HEK293 (cell line): ENCODE data around the gene ACOT8.

ENCODE experiments used
- CTCF ChIA-PET: fragments of 350-600 bp; formaldehyde crosslinking; extraction: SDS; loops from one replicate; lab custom pipeline; 2021; ENCODE audit warnings: antibody characterized with exemption; lab: Yijun Ruan, JAX
- POLR2A ChIA-PET: fragments of 300-600 bp; formaldehyde crosslinking; extraction: SDS; loops from one replicate; lab custom pipeline; 2020; ENCODE audit warnings: antibody characterized with exemption, inconsistent platforms; lab: Yijun Ruan, JAX
- H3K27ac ChIP-seq: fragments of 200-500 bp; sonication (Bioruptor generic); 2 replicates; pipeline ENCODE4 v1.5.1; 2014; ENCODE audit warnings: low read depth, low read length, control low read depth, inconsistent platforms; ENCODE audit errors: extremely low read depth
- H3K36me3 ChIP-seq, 2 experiments: fragments of 200-500 bp in 1 of 2; sonication (Bioruptor generic) in 1 of 2; 1 replicate in 1 of 2; 2 replicates in 1 of 2; pipeline ENCODE4 v1.5.1; 2014 to 2017; ENCODE audit warnings: inconsistent platforms in 2 of 2, low read length in 2 of 2; ENCODE audit not compliant: control insufficient read depth in 2 of 2, insufficient read depth in 1 of 2
- H3K4me1 ChIP-seq: fragments of 200-500 bp; sonication (Bioruptor generic); 2 replicates; pipeline ENCODE4 v1.5.1; 2014; ENCODE audit warnings: mild to moderate bottlenecking, low read length, inconsistent platforms; ENCODE audit not compliant: control insufficient read depth, insufficient read depth
- H3K4me3 ChIP-seq: 2 replicates; pipeline ENCODE4 v1.5.1; 2011; ENCODE audit warnings: low read depth, mild to moderate bottlenecking, control low read depth, low read length, moderate library complexity
- H3K9me3 ChIP-seq: fragments of 200-500 bp; sonication (Bioruptor generic); 2 replicates; pipeline ENCODE4 v1.5.1; 2014; ENCODE audit warnings: low read depth, low read length, inconsistent platforms; ENCODE audit not compliant: control insufficient read depth, insufficient read depth
- BCL11A ChIP-seq: fragments of 450-650 bp; formaldehyde crosslinking; IDR thresholded peaks from 2 replicates; pipeline ENCODE4 v1.5.1; 2016; ENCODE audit warnings: low read depth, missing biosample characterization, missing genetic modification characterization
- KLF16 ChIP-seq: fragments of 450-650 bp; formaldehyde crosslinking; IDR thresholded peaks from 2 replicates; pipeline ENCODE4 v1.5.1; 2017; ENCODE audit warnings: missing biosample characterization, missing genetic modification characterization
- REPIN1 ChIP-seq: fragments of 450-650 bp; formaldehyde crosslinking; IDR thresholded peaks from 2 replicates; pipeline ENCODE4 v1.5.1; 2017; ENCODE audit warnings: missing biosample characterization, missing genetic modification characterization, low read depth
- SETDB1 ChIP-seq: IDR thresholded peaks from one replicate; pipeline ENCODE4 v1.6.1; 2017; ENCODE audit warnings: mild to moderate bottlenecking, low read length, moderate library complexity, mixed read lengths; ENCODE audit not compliant: insufficient read length
- YY2 ChIP-seq: fragments of 450-650 bp; formaldehyde crosslinking; IDR thresholded peaks from 2 replicates; pipeline ENCODE4 v1.5.1; 2016; ENCODE audit warnings: missing biosample characterization, missing genetic modification characterization
- ZBTB8A ChIP-seq: fragments of 450-650 bp; formaldehyde crosslinking; IDR thresholded peaks from 2 replicates; pipeline ENCODE4 v1.5.1; 2016; ENCODE audit warnings: missing biosample characterization, missing genetic modification characterization
- ZNF133 ChIP-seq: fragments of 450-650 bp; formaldehyde crosslinking; IDR thresholded peaks from 2 replicates; pipeline ENCODE4 v1.5.1; 2016; ENCODE audit warnings: missing biosample characterization, missing genetic modification characterization
- ZNF292 ChIP-seq: fragments of 450-650 bp; formaldehyde crosslinking; IDR thresholded peaks from 2 replicates; pipeline ENCODE4 v1.5.1; 2016; ENCODE audit warnings: low read depth, missing biosample characterization, missing genetic modification characterization, borderline replicate concordance
- ZNF335 ChIP-seq: fragments of 450-650 bp; formaldehyde crosslinking; conservative IDR thresholded peaks from 2 replicates; pipeline ENCODE4 v1.5.1; 2016; ENCODE audit warnings: missing biosample characterization, missing genetic modification characterization
- ZNF404 ChIP-seq: fragments of 450-650 bp; formaldehyde crosslinking; IDR thresholded peaks from 2 replicates; pipeline ENCODE4 v1.5.1; 2017; ENCODE audit warnings: missing biosample characterization, missing genetic modification characterization
- ZNF571 ChIP-seq: fragments of 450-650 bp; formaldehyde crosslinking; IDR thresholded peaks from 2 replicates; pipeline ENCODE4 v1.5.0; 2017; ENCODE audit warnings: missing biosample characterization, missing genetic modification characterization
- ZNF600 ChIP-seq: fragments of 450-650 bp; formaldehyde crosslinking; IDR thresholded peaks from 2 replicates; pipeline ENCODE4 v1.5.1; 2016; ENCODE audit warnings: missing biosample characterization, missing genetic modification characterization
- ZNF626 ChIP-seq: fragments of 450-650 bp; sonication (Bioruptor Pico); formaldehyde crosslinking; IDR thresholded peaks from 2 replicates; pipeline ENCODE4 v1.5.1; 2018; ENCODE audit warnings: missing biosample characterization, missing genetic modification characterization, inconsistent platforms
- ZNF76 ChIP-seq: fragments of 450-650 bp; formaldehyde crosslinking; IDR thresholded peaks from 2 replicates; pipeline ENCODE4; 2016; ENCODE audit warnings: low read depth, missing biosample characterization, missing genetic modification characterization, borderline replicate concordance
- ZNF768 ChIP-seq: fragments of 450-650 bp; formaldehyde crosslinking; IDR thresholded peaks from 2 replicates; pipeline ENCODE4 v1.5.1; 2018; ENCODE audit warnings: missing biosample characterization, mild to moderate bottlenecking, missing genetic modification characterization
- TF ChIP-seq, protein P1 (sequence below): fragments of 450-650 bp; formaldehyde crosslinking; IDR thresholded peaks from 2 replicates; pipeline ENCODE4 v1.5.1; 2017; ENCODE audit warnings: missing biosample characterization, missing genetic modification characterization
- TF ChIP-seq, protein P2 (sequence below): fragments of 450-650 bp; IDR thresholded peaks from 2 replicates; pipeline ENCODE4 v1.5.1; 2018; ENCODE audit warnings: missing biosample characterization, mild to moderate bottlenecking, missing genetic modification characterization
- TF ChIP-seq, protein P3 (sequence below): fragments of 450-650 bp; formaldehyde crosslinking; IDR thresholded peaks from 2 replicates; pipeline ENCODE4 v1.5.1; 2016; ENCODE audit warnings: missing biosample characterization, missing genetic modification characterization
- TF ChIP-seq, protein P4 (sequence below): fragments of 450-650 bp; formaldehyde crosslinking; optimal IDR thresholded peaks from 2 replicates; pipeline ENCODE3; 2016; ENCODE audit warnings: missing biosample characterization, mild to moderate bottlenecking, missing genetic modification characterization
- TF ChIP-seq, protein P5 (sequence below): fragments of 450-650 bp; formaldehyde crosslinking; IDR thresholded peaks from 2 replicates; pipeline ENCODE4 v1.5.1; 2016; ENCODE audit warnings: missing biosample characterization, missing genetic modification characterization
- TF ChIP-seq, protein P6 (sequence below): fragments of 450-650 bp; IDR thresholded peaks from 2 replicates; pipeline ENCODE4 v1.5.1; 2018; ENCODE audit warnings: missing biosample characterization, missing genetic modification characterization
- TF ChIP-seq, protein P7 (sequence below): fragments of 450-650 bp; formaldehyde crosslinking; IDR thresholded peaks from 2 replicates; pipeline ENCODE4 v1.5.1; 2016; ENCODE audit warnings: missing biosample characterization, missing genetic modification characterization
- TF ChIP-seq, protein P8 (sequence below): fragments of 450-650 bp; formaldehyde crosslinking; IDR thresholded peaks from 2 replicates; pipeline ENCODE4 v1.5.1; 2017; ENCODE audit warnings: missing biosample characterization, mild to moderate bottlenecking, missing genetic modification characterization, moderate library complexity

Gene ACOT8

DNA sequence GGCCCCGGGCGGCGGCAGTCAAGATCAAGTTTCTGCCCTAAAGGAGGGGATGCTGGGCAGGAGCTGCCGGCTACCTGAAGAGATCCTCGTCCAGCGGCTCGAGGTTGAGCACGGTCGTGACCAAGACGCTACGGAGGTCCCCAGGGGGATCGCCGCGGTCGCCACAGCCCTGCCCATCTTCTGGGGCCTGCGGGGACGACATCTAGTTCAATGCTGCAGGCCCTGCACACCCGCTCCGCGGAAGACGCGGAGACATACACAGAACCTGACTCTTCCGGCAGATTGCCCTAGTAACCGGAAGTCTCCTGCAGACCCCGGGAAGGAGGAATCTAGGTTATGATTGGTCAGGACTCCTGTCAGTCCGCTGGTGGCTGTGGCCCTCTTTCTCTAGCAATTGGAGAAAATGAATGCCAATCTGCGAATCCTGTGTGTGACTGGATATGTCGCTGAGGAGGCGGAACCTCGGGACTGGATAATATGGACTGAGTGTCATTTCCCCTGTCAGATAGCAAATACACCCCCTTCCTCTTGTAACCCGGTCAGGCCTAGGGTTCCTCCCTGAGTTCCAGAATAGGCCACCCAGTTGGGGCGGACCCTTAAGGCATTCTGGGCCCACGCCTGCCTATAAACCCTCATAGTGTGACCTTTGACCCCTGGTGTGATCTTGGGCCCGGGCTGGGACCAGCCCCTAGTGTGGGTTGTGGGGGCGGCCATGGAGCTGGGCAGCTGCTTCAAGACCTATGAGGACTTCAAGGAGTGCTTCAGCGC lies at the start of gene ACOT8, which contains the start of gene ZSWIM3:
Gene ACOT8 (minus strand): TSS at position 279 of the 768 bp plus-strand sequence. CDS start 77 bp downstream, at position 202.
Gene ZSWIM3 (plus strand): TSS at position 501 of the 768 bp plus-strand sequence. CDS start 212 bp downstream, at position 713.
- peak within 1 kb of the TSS; percentile 59; the same call in 1 of the 2 replicates for H3K27ac ChIP-seq
- ChIA-PET POLR2A (interaction anchor here (0.9 to 2.6 kb wide), 7 partner anchors 12 to 77 kb away, joined by 3 to 21 read pairs (median 4); partner anchors contain the start of genes PCIF1, SNX21 and ZSWIM1), CTCF (interaction anchor here (0.6 to 2.5 kb wide), 4 partner anchors 25 to 113 kb away, joined by 3 to 8 read pairs (median 5); no protein-coding TSS in a partner anchor)
- no peaks in the 10 kb centered on the region for H3K9me3 ChIP-seq
- peak within 1 kb of the TSS; percentile 60 for H3K4me3 ChIP-seq
- peaks cover 0 to 16% of the 10 kb centered on the region in 2 experiments; a peak in 1 of 3 replicates for H3K36me3 ChIP-seq
- H3K4me1 ChIP-seq: peaks cover 5% of the 10 kb centered on the region
- TF ChIP-seq ZNF571: no peak
- peak; percentile 70 for TF ChIP-seq KLF16 (tag by site-specific recombination)
- TF ChIP-seq ZNF626 (tag by site-specific recombination): no peak
- TF ChIP-seq, protein P1, sequence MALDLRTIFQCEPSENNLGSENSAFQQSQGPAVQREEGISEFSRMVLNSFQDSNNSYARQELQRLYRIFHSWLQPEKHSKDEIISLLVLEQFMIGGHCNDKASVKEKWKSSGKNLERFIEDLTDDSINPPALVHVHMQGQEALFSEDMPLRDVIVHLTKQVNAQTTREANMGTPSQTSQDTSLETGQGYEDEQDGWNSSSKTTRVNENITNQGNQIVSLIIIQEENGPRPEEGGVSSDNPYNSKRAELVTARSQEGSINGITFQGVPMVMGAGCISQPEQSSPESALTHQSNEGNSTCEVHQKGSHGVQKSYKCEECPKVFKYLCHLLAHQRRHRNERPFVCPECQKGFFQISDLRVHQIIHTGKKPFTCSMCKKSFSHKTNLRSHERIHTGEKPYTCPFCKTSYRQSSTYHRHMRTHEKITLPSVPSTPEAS (tag by site-specific recombination): no peak
- TF ChIP-seq ZNF292 (tag by site-specific recombination): no peak
- TF ChIP-seq, protein P2, sequence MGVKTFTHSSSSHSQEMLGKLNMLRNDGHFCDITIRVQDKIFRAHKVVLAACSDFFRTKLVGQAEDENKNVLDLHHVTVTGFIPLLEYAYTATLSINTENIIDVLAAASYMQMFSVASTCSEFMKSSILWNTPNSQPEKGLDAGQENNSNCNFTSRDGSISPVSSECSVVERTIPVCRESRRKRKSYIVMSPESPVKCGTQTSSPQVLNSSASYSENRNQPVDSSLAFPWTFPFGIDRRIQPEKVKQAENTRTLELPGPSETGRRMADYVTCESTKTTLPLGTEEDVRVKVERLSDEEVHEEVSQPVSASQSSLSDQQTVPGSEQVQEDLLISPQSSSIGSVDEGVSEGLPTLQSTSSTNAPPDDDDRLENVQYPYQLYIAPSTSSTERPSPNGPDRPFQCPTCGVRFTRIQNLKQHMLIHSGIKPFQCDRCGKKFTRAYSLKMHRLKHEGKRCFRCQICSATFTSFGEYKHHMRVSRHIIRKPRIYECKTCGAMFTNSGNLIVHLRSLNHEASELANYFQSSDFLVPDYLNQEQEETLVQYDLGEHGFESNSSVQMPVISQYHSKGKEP: 0 out of 2 replicates have a peak, but pooled peaks have one; percentile 2
- TF ChIP-seq, protein P3, sequence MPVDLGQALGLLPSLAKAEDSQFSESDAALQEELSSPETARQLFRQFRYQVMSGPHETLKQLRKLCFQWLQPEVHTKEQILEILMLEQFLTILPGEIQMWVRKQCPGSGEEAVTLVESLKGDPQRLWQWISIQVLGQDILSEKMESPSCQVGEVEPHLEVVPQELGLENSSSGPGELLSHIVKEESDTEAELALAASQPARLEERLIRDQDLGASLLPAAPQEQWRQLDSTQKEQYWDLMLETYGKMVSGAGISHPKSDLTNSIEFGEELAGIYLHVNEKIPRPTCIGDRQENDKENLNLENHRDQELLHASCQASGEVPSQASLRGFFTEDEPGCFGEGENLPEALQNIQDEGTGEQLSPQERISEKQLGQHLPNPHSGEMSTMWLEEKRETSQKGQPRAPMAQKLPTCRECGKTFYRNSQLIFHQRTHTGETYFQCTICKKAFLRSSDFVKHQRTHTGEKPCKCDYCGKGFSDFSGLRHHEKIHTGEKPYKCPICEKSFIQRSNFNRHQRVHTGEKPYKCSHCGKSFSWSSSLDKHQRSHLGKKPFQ (tag by site-specific recombination): peak; percentile 89
- TF ChIP-seq ZNF133 (tag by site-specific recombination): no peak
- peak; percentile 47 for TF ChIP-seq ZBTB8A (tag by site-specific recombination)
- TF ChIP-seq, protein P4, sequence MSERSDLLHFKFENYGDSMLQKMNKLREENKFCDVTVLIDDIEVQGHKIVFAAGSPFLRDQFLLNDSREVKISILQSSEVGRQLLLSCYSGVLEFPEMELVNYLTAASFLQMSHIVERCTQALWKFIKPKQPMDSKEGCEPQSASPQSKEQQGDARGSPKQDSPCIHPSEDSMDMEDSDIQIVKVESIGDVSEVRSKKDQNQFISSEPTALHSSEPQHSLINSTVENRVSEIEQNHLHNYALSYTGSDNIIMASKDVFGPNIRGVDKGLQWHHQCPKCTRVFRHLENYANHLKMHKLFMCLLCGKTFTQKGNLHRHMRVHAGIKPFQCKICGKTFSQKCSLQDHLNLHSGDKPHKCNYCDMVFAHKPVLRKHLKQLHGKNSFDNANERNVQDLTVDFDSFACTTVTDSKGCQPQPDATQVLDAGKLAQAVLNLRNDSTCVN (tag by site-specific recombination): peak; percentile 17
- TF ChIP-seq, protein P5, sequence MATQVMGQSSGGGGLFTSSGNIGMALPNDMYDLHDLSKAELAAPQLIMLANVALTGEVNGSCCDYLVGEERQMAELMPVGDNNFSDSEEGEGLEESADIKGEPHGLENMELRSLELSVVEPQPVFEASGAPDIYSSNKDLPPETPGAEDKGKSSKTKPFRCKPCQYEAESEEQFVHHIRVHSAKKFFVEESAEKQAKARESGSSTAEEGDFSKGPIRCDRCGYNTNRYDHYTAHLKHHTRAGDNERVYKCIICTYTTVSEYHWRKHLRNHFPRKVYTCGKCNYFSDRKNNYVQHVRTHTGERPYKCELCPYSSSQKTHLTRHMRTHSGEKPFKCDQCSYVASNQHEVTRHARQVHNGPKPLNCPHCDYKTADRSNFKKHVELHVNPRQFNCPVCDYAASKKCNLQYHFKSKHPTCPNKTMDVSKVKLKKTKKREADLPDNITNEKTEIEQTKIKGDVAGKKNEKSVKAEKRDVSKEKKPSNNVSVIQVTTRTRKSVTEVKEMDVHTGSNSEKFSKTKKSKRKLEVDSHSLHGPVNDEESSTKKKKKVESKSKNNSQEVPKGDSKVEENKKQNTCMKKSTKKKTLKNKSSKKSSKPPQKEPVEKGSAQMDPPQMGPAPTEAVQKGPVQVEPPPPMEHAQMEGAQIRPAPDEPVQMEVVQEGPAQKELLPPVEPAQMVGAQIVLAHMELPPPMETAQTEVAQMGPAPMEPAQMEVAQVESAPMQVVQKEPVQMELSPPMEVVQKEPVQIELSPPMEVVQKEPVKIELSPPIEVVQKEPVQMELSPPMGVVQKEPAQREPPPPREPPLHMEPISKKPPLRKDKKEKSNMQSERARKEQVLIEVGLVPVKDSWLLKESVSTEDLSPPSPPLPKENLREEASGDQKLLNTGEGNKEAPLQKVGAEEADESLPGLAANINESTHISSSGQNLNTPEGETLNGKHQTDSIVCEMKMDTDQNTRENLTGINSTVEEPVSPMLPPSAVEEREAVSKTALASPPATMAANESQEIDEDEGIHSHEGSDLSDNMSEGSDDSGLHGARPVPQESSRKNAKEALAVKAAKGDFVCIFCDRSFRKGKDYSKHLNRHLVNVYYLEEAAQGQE (tag by site-specific recombination): peak; percentile 35; the same call in 1 of the 2 replicates
- TF ChIP-seq BCL11A: peak; percentile 91
- TF ChIP-seq ZNF76 (tag by site-specific recombination): peak; percentile 17
- no peak for TF ChIP-seq ZNF404 (tag by site-specific recombination)
- TF ChIP-seq ZNF335 (tag by site-specific recombination): peak; percentile 90
- TF ChIP-seq ZNF600: peak; percentile 54
- 0 out of 2 replicates have a peak, but pooled peaks have one; percentile 38 for TF ChIP-seq YY2
- TF ChIP-seq, protein P6, sequence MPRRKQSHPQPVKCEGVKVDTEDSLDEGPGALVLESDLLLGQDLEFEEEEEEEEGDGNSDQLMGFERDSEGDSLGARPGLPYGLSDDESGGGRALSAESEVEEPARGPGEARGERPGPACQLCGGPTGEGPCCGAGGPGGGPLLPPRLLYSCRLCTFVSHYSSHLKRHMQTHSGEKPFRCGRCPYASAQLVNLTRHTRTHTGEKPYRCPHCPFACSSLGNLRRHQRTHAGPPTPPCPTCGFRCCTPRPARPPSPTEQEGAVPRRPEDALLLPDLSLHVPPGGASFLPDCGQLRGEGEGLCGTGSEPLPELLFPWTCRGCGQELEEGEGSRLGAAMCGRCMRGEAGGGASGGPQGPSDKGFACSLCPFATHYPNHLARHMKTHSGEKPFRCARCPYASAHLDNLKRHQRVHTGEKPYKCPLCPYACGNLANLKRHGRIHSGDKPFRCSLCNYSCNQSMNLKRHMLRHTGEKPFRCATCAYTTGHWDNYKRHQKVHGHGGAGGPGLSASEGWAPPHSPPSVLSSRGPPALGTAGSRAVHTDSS (tag by site-specific recombination): no peak
- TF ChIP-seq, protein P7, sequence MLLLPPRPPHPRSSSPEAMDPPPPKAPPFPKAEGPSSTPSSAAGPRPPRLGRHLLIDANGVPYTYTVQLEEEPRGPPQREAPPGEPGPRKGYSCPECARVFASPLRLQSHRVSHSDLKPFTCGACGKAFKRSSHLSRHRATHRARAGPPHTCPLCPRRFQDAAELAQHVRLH (tag by site-specific recombination): peak; percentile 94
- TF ChIP-seq ZNF768: no peak
- TF ChIP-seq REPIN1 (tag by site-specific recombination): no peak
- TF ChIP-seq SETDB1: no peak
- TF ChIP-seq, protein P8, sequence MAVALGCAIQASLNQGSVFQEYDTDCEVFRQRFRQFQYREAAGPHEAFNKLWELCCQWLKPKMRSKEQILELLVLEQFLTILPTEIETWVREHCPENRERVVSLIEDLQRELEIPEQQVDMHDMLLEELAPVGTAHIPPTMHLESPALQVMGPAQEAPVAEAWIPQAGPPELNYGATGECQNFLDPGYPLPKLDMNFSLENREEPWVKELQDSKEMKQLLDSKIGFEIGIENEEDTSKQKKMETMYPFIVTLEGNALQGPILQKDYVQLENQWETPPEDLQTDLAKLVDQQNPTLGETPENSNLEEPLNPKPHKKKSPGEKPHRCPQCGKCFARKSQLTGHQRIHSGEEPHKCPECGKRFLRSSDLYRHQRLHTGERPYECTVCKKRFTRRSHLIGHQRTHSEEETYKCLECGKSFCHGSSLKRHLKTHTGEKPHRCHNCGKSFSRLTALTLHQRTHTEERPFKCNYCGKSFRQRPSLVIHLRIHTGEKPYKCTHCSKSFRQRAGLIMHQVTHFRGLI: no peak
